HG03571 (cell line): Measurements from ENCODE around the gene GPC6.
"Not testable (repeated sequence)": the region's sequence is repeated elsewhere in the genome, so short reads cannot be mapped to it uniquely, and the experiment has no call there.

Experiments used
- ATAC-seq: cut with Tn5 transposase; IDR thresholded peaks from one replicate; pipeline ENCODE4 v1.9.1; 2021; ENCODE audit not compliant: unreplicated experiment

Gene GPC6

DNA sequence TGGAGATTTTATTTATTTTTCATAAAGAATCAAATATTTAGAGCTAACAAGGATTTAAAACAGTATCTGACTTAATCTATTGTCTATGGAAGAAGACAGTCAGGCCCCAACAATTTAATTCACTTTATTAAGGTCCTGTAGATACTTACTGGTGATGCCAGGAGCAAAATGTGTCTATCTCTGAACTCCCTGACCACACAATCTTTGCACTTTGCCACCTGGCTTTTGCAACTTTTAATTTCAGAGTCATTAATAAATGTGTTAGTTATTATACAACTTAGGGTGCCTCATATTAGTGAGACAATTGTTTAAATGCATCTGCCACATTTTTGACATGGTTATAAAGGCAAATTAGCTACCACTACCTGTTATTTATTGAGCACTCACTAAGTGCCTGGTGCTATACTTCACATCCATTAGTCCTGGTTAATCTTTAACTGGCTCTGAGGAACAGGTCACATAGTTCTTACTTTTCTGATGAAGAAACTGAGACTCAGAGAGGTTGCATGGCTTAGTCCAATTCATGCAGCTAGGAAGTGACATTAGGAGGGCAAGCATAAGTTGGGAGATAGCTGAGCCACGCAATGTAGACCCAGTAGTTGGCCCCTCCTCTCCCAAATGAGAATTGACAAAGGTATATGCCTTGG, 955.0 kb downstream of the GPC6 start:
- ATAC-seq: peak; percentile 53

DNA sequence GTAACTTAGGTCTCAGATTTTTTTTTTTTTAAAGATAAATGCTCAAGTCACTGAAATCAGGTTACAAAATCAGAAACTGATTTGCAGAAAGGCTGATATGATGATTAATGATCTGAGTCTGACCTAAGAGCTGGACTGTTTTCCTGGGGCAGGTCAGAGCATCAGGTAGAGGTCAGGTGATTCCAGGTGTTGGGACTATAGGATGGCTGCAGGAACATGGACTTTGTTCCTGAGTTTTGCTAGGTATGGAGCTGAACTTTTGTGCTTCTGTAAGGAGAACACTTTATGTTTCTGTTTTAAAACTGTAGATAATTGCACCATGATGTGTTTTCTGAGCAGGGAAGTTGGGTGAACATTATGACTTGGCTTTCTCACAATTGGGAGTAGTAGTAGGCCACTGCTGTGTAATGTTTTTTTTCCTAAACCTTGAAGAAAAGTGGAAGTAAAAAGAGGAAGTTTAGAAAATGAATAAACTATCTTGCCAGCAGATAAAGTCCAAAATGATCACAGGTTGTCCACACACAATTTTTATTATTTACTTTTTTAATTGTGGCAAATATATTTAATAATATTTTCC, 955.7 kb downstream of the GPC6 start:
- ATAC-seq: no peak

DNA sequence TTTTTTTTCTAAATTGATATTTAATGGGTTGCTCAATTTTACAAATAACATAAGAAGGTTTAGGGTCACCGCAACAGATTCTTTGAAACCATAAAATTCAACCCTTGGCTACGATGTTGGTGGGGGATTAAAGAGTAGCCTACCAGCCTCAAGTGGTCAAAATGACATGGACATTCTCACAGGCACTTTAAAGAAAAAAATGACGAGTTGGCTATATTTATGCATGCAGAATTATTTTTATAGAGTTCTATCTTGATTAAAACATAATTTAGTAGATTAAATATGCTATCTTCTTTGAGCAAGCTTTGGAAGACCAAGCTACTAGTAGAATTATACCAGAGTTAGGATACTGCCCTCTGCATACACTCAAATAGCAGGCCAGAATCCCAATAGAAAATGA, 959.9 kb downstream of the GPC6 start:
- no peak for ATAC-seq

DNA sequence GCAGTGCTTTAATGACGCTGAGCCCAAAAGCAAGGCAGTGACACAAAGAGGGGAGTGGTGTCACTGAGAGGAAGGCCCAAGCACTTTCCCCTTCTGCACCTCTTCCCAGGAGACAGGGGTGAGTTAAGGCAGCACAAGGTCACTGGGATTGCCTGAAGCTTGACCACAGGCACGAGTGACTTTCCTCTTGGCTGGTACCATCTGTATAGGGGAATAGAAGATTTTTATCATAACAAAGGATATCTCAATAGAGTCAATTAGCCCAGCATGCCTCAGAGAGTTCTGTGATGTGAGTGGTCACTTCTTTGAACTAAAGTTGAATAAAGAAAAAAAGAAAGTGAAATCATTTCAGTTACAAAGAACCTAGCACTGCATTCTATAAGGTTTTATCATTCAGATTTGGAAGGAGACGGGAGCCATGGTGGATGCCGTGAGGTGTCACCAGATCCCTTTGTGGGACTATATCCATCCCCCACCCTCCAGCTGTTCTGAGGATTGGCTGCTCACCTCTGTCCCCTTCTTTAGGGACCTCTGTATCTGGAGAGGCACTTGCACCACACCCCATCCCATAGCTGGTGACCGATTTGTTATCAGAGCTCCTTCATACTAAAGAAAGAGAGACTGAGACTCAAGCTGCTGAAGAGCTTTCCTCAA, 961.7 kb downstream of the GPC6 start:
- no peak for ATAC-seq

DNA sequence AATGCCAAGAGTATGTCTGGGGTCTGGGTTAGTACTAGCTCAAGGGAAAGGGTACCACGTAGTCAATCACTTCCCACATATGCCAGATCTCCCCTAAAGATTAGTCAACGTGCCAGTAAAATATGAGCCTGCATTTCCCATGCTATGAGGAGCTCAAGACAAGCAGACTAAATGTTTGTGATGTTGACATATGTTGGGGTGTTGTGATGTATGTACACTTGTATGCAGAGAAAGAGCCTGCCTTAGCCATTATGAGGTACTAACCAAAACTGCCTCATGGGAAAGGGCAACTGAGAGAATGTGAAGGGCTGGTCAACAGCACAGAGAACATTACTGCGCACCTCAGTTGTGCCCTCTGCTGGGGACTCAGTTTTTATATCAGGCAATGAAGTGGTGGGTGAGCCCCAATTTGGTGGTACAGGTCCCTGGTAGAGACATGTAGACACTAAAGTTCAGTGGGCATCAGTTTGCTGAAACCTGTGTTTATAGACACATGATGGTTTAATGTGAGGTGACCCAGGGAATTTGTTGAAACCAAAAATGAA, 965.9 kb downstream of the GPC6 start:
- ATAC-seq: no peak

DNA sequence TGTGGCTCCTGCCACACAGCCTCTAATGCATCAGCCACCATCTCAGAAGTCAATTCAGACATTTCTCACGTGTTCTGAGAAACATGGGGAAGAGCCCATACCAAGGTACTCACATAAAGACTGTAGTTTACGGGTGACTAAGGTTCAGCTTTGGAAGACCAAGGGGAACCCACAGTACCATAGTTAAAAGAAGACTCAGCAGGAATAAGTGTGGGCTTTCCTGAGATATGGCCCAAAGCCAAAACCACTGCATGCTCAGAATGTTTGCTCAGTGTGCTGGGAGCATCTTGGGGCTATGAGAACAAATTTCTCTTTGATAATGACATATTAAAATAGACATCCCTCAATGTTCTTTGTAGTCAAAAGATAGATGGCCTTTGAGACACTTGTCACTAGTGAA, 969.1 kb downstream of the GPC6 start:
- no peak for ATAC-seq

DNA sequence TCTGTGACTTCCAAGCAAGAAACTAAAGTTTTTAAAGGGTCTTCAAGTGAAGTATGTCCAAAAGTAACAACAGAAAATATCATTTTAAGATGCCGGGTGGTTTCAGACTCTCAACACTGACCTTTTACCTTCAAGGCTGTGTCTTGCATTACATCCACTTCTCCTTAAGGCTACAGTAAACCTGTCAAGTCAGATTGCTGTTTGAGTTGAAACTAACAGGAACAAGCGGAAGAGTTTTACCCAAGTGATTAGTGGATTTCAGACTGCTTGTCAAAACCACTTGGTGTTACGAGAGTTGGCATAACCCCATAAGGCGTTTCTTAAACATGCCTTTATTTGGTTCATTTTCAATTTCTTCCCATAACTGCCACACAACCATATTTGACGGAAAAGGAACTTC, 969.8 kb downstream of the GPC6 start:
- ATAC-seq: no peak

DNA sequence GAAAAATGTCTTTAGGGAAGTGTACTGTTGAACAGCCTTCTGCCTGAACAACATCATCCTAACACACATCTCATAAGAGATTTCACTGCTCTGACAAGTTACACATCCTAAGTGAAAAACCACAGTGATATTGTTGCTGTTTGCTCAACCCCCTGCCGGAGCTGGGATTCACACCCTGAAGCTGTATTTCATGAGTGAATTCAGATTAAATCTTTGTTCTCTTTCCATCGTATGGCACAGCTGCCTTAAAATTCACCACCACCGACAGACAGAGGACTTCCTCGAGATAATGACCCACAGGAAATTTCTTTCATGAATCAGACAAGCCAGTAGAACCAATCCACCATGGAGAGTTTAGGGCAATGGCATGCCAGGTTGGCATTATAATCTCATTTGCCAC, 972.1 kb downstream of the GPC6 start:
- ATAC-seq: no peak

DNA sequence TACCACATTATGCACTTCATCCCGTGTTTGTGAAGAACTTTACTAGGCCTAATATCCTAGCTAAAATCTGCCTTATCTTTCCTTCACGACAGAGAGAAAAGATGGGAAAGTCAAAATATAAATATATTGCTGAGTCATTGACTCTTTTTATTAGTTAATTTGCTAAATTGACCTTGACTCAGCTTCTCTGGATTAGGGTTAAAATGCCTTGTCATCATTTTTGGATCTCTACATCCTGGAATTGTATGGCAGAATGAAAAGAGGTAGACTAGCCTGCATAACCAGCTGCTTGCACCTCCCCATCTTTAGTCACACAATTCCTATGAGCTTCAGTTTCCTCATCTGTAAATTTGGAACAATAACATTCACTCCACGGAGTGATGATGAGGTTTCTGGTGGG, 972.5 kb downstream of the GPC6 start:
- no peak for ATAC-seq

DNA sequence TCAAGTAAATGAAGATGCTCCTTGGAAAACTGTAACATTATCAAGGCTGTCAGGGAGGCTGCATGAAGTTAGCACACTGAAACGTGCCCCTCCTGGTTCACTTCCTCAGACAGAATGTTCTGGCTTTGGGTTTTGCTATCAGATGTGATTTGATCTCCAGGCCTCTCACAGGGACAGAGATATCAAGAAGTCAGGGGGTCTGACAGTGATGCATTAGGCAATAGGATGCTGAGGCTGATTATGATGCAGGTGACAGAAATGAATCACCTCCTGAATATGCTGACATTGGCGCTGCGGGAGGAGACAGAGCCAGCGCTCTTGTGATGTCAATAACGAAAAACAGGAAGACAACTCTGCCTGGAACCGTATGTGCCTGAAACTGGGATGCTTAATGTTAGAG, 974.4 kb downstream of the GPC6 start:
- no peak for ATAC-seq

DNA sequence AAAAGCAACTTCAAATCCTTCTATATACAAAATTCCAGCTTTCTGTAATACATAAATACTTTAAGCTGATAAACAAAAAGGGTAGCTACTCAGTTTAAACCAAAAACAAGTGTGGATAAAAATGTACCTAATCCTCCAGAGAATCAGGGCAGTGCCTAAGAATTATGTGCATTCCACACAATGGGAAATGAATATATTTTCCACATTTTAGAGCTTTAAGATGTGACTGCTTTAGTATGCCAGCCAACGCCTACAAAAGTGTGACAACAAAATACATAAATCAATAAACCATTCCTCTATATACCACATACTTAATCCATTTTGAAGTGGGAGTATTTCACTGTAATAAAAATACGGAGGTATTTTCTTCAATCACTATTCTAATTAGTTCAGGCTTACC, 977.6 kb downstream of the GPC6 start:
- no peak for ATAC-seq

DNA sequence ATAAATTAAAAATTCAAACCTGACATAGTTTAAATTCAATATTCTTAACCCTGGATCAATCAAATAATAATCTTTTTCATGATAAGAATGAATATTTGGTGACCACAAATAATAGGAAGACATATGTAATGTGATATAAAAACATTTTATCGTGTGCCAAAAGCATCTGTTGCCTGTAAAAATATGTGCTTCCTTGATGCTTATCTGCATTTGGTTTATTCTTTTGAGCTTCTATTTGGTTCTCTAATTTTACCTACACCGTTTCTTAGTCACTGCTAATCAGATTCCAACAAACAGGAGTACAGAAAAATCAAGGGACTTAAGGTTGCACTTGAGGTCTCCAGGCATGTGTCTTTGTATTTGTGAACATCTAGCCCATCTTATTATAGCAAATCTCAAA, 978.3 kb downstream of the GPC6 start:
- ATAC-seq: no peak

DNA sequence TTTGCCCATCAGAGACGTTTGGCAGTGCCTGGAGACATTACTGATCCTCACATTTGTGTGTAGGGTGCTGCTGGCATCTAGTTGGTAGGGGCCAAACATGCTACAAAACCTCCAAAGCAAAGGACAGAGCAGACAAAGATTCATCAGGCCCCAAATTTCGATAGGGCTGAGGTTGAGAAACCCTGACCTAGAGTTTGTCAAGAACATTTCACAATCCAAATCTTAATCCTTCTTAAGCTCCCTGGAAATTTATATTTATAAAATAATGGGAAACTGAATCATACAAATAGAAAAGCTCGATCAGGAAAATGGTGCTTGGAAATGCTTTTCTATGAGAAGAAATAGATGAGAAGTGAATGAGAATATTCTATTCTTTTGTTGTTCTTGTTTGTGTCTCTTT, 979.3 kb downstream of the GPC6 start:
- no peak for ATAC-seq

DNA sequence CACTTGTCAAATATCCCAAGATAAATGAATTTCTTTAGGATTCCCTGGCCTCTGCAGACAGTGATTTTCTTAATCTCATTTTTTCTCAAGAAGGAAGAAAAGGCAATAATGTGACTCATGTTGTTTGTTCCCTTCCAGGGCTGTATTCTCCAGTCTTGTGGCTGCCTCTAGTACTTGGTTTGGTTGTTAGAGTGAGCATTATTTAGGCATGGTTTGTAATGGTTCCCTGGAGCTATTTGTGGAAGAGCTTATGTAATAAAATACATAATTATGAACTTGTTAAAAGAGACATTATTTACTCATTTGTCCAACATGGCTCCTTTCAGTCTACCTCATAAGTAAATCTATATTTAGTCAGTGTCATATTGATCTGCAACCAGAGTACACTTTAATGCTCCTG, 982.5 kb downstream of the GPC6 start:
- no peak for ATAC-seq

DNA sequence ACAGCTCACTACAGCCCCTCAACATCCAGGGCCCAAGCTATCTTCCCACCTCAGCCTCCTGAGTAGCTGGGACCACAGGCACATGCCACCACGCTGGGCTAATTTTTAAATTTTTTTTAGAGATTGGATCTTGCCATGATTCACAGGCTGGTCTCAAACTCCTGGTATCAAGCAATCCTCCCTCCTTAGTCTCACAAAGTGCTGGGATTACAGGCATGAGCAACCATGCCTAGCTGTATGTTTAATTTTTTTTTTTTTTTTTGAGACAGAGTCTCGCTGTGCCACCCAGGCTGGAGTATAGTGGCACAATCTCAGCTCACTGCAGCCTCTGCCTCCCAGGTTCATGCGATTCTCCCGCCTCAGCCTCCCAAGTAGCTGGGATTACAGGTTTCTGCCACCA, 983.3 kb downstream of the GPC6 start:
- ATAC-seq: not testable (repeated sequence)

DNA sequence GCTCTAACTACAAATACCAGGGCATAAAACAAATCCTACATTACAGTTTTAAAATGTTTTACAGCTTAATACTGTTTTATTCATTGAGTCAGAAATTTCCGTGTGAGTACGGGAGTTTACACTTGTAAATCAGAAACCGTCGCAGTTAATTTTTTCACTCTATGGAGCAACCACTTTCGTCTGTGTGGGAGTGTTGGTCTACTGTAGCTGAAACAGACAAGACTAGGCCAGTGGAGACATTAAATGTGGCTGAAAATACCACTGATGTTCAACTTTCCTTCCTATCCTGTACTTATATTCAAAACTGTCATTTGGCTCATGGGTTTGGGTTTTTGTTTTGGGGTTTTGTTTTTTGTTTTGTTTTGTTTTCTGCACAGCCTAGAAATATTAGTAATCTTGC, 984.2 kb downstream of the GPC6 start:
- ATAC-seq: no peak

DNA sequence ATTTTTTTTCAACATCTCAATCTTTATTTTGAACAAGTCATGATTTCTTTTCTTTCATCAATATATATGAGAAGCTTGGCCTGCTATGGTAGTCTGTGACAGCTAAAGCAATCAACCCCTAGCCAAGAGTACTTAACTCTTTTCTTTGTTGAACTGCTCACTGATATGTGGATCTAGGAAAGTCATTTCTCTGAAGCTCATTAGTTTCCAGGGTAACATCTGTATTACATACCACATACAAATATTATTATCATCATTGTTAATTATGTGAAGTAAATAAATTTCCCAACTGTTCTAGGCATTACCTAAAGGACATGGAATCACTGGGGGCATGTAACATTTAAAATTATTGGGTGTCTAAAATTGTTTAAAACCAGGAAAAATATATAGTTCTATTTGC, 985.6 kb downstream of the GPC6 start:
- ATAC-seq: no peak

DNA sequence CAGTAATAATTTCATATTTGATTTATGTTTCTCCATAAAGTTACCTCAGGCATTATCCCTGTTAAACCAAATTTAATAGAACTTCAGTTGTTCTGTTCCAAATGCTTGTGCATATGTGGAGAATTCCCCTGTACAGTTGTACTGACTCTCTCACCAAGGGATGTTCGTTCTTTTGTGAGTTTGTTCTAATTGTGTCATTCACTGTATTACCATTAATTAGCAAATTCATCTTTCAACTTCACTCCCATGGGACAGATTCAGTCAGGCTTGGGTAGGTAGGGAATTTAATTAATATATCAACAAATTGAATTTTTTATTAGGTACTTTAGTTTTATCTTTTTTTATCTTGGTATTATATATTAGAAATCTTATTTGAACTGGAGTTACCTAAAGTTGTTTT, 987.5 kb downstream of the GPC6 start:
- no peak for ATAC-seq

DNA sequence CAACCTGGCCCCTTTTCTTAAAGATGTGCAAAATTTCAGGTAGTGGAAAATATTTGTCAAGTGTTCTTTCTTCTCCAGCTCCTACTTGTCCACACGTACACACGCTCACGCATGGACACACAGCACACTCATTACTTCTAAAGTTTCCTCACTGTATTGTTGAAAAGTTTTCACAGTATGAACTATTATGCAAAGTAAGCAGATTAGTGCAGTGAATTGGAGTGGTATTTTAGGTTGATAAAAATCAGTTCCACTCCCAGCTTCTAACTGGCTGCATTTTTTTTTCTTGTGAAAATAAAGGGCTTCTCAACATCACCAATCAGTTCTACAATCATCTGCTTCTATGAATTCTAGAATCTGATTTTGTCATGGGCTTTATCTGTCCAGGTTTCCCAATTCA, 988.4 kb downstream of the GPC6 start:
- no peak for ATAC-seq

DNA sequence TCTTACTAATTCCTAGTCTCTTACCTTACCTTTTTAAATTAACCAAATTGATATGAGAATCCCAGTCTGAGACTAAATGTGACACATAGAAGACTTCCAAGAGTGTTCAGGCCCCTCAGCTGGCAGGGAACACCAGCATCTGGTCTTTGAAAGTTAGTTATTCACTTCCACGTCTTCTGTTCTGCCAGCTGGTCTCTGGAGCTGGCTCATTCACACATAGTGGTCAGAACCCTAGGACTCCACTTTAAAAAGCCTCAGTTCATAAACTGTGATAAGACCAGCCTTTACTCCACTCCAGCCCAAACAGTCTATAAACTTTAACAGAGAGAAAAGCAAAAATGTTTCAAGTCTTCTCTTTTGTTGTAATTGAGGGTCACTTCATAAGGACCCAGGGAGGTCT, 989.9 kb downstream of the GPC6 start:
- ATAC-seq: no peak

DNA sequence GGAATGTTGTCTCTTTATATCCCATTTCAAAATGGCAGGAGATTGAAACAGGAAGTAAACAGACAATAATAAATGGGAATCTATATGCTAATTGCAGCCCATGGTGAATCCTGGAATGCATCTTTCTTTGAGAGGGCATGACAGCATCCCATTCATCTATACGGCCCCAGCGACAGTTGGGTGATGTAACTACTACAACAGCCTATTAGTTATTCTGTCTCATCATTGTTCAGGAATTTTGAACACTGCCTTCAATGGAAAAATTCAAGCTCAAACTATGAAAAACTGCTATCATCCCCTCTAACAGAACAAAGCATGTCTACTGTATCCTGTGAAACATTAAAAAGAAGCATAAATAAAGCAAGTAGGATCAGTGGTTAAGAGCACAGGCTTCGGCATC, 990.8 kb downstream of the GPC6 start:
- no peak for ATAC-seq

DNA sequence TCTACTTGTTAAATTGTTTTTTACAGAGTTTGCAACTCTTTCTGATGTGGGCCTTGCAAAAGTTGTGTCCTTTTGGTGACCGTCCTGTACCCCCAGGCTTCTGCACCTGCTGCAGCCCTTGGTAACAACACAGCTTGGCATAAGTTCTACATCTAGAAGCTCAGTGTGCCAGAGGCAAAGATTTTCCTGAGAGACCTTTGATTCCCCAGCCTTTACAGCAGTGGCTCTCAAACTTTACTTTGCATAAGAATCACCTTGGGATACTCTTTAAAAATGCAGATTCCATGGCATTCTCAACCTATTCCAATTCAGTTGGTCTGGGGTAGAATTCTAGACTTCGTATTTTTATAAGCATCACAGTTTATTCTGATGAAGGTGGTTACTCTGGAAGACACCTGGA, 991.9 kb downstream of the GPC6 start:
- no peak for ATAC-seq

DNA sequence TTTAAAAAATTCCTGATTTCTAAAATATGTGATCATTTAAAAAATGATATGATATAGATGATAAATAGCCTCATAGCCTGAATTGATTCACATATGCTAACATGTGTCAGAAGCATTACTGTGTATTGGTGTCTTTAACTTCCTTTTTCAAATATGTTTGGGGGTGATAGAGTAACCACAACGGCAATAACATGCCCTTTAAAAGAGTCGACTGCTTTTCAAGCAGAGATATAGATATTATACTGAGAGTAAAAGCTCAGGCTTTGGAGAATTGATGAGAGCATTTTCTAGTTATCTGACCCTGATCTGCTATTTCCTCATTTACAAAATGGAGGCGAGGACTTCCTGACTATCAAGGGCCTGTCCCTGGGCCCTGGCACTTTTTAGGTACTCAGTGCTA, 992.3 kb downstream of the GPC6 start:
- ATAC-seq: no peak
